HG02588 (cell line): ENCODE results near the gene SERPINE2.

Experiments
- ATAC-seq: cut with Tn5 transposase; IDR thresholded peaks from one replicate; pipeline ENCODE4 v1.9.1; 2021; ENCODE audit warnings: mild to moderate bottlenecking, moderate library complexity; ENCODE audit not compliant: unreplicated experiment

SERPINE2 gene, protein sequence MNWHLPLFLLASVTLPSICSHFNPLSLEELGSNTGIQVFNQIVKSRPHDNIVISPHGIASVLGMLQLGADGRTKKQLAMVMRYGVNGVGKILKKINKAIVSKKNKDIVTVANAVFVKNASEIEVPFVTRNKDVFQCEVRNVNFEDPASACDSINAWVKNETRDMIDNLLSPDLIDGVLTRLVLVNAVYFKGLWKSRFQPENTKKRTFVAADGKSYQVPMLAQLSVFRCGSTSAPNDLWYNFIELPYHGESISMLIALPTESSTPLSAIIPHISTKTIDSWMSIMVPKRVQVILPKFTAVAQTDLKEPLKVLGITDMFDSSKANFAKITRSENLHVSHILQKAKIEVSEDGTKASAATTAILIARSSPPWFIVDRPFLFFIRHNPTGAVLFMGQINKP

DNA sequence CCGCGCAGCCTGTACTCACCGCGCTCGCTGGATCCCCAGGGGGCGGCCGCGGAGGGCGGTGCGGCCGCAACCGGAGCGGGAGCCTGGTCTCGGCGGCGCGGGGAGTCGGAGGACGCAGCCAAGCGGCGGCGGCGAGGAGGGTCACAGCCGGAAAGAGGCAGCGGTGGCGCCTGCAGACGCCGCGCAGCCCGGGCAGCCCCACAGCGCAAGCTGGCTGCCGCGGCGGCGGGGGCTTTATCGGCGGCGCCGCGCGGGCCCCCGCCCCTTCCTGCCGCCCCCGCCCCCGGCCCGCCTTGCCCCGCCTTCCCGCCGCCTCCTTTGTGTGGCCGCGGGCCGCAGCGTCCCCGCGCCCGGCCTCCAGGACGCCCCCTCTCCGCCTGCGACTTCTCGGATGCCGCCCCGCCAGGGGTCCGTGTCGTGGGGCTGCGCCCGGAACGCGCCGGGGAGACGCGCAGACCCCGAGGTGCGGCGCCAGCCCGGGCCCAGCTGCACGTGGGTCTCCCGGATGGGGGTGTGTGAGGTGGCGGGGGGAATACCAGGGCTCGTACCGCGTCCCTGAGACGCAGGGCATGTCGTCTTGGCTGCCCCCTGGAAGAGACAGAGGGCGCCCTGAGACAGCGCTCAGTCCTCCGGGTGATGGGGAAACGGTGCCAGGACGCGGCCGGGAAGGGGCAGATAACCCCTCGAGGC lies at the start of gene SERPINE2:
Gene SERPINE2, minus strand, starts transcription at position 207 of the 690 bp plus-strand sequence. CDS start 37,386 bp downstream, outside the sequence.
- ATAC-seq = peak; percentile 47

DNA sequence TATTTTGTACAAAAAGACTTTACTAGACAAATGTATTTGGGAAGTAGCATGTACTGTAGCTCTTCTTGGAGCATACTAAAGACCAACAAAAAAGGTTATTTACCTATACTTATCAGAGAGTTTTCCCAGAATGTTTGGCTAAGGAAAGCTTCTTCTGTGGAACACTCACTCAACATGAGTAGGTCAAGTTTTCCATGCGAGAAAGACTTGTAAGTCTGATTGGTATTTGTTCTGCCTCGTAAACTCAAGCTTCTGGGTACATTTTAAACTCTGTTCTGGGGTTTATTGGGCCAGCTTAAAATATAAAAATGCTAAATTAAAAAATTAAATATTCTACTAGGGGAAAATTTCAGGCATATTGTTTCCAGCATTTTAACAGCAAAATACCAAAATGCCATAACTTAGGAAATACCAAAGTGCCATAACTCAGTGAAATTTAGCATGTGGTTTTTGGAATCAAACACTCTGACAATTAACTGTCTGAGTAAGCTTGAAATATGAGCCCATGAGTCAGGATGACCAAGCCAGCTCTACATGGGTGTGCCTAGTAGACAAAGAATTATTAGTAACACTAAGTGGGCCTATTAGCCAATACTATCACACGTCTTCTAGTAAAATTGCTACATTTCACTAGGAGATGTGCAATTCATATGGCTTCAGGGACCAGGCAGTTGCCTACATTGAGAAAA lies 47.3 kb upstream of the SERPINE2 start:
- no peak for ATAC-seq

DNA sequence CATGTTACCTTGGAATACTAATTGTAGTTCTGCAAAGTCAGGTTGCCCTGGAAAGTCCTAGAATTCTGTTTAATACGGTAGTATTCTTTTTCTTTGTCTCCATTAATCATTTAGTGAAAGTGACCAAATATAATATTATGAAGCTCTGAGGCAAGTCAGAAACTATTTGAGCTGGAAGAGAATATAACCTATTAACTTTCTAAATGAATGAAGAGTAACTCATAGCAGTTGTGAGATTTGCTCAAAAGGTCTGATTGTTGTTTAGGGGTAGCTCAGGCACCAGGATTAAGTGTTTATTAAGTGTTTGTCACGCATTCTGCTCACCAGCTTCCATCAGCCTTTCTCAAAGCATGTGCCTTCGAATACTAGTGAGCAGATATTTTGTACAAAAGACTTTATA lies 46.7 kb upstream of the SERPINE2 start:
- no peak for ATAC-seq

DNA sequence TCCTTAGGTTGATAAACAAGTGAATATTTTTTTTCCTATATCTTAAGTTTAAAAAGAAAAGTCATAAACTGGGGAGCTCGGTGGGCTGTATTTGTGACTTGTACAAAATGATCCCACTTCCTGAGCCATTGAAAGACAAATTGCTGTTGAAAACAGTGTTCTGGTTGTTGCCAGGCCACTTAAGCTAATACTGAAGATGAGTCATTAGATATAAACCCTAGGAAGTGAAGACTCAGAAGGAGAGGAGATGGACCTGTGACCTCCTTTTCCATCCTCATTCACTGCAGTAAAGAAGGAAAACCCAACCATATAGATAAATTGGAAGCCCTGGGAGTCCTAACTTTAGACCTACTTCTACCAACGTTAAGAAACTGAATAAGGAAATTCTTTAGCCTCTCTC lies 46.2 kb upstream of the SERPINE2 start:
- no peak for ATAC-seq

DNA sequence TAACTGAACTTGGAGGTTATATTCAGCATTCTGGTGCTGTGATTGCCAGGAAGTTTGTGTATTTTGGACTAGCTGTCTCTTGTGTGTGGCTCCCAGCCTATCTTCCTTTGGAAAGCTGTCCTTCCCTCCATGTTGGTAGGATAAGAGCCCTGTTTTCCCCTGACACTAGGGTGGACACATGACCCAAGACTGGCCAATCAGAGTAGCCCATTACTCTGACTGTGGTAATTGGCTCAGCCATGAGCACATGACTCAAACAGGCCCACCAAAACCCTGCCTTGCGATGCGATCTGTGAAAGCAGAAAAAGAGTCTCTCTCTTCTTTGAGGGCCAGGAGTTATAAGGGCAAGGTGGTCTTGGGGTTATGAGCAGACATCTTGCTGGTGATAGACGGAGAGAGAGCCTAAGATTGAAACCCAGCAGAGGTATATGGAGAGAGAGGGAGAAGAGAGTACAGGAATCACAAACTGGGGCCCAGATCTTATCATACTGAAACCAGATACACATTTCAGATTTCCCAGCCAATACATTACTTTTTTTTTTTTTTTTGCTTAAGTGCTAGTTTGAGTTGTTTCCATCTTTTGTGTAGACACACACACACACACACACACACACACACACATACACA lies 45.3 kb upstream of the SERPINE2 start:
- ATAC-seq = no peak

DNA sequence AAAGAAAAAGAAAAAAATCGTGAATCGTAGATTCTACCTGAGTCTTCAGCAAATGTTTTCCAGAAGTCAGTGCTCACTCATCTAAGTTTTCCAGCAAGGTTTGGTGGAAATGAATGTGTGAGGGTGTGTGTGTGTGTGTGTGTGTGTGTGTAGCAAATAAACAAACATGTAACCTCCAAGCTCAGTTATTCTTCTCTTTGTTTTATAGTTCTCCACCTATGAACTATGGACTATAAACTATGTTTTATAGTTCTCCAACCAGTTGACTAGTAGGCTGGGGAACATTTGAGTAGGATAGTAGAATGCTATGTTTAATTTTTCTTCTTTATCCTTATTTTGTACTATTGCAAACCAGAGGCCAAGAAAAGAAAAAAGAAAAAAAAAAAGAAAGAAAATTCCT lies 44.6 kb upstream of the SERPINE2 start:
- no peak for ATAC-seq

DNA sequence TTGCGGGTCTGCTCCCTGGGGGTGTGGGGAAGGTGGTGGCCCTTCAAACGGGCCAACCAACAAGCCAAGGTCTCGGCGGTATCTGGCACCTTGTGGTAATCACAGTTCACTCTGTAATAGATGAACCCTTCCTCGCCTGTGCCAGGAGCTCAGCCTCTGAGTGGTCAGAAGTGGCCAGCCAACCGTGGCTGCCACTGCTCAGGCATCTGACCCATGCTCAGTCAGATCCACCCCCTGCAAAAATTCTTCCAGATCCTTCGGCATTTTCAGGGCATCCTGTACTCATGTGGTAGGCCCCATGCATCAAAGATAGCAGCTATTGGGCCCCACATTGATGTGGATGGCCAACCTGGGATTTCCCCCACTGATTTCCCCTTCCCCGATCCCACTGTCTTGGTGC lies 39.6 kb upstream of the SERPINE2 start:
- ATAC-seq = no peak

DNA sequence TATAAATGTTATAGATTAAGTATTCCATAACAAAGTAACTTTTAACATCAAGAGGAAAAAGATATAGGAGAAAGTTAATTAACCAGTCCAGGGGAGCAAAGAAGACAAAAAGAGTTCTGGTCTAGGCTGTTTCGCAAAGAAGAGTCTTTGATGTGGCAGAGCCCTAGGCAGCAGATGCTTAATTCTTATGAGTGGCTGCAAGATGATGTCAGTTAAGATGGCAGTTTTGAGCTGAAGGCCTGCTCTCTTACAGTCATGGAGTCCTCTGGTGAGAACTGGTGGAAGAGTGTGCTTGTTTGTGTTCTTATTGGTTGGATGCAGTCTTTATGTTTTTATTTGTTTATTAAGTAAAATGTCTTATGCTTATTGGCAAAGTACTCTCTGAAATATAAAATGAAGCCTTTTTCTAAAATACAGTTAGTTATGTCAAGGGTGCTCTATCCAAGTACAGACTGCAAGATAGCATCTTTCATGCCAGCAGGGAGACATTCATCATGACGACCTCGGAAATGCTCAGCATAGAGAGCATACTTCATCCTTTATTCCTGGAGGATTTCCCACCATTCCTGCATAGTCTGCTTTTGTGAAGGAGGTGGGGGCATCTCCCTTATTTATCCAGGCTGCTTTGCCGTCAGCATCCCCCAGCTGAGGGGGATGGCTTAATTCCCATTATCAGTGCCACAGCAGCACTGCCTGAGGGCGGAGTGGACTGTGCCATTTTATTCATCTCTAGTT lies 38.9 kb upstream of the SERPINE2 start:
- no peak for ATAC-seq

DNA sequence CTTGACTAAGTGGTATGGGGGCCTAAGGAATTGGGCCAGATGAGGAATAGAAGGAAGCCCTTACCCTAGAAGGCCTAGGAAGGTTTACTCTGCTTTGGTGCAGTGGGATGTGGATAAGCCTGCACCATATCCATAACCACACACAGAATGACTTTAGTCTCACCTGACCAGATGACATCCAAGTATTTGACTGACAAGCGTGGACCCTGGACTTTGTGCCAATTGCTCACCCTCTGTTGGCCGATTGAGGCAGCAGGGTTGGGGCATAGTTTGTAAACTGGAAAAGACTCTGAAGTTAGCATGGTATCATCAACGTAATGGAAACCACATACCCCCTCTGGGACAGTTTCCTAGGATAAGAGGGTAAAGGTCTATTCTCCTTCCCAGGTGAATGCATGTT lies 36.5 kb upstream of the SERPINE2 start:
- no peak for ATAC-seq

DNA sequence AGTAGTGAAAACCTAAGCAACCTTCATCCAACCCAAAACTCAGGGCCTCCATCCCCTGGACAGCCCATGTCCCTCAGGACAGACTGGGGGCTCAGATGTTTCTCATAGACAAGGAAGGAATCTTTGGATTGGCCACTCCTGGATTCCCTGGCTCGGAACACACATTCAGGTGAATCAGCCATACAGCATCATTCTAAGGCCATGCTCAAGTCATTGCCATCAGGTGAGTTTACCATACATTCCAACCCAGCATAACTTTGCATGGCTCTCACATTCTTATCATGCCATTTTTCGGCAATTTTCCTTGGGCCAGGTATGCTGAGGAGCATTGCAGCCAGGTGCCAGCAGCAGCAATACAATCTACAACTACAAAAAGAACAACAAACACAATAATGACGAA lies 34.6 kb upstream of the SERPINE2 start:
- ATAC-seq = no peak

DNA sequence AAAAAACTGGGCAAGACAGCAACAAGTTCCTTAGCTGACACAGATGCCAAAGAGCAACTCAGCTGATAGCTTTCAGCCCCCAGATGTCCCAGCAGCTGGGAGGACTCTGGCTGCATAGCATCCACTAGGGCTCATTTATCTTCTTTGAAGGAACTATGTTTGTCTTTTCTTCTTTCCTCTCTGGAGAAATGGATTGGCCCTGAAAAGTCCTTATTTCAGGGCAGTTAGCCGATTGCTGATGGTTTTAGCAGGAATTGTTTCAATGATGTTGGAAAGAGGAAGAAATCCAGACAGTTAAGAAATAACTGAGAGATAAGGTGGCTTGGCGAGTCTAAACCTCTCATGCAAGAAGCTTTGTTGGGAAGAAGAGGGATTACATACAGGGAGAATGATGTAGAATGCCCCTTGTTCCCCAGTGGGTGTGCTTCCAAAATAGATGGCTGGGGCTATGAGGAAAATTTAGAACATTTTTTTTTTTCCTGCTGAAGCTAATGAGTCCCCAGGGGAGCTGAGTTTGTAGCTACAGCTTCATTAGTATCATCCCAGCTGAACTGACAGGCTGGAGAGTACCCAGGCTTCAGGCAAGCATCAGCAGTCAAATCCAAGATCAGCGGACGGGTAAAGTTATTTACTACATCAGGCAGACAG lies 33.6 kb upstream of the SERPINE2 start:
- no peak for ATAC-seq

DNA sequence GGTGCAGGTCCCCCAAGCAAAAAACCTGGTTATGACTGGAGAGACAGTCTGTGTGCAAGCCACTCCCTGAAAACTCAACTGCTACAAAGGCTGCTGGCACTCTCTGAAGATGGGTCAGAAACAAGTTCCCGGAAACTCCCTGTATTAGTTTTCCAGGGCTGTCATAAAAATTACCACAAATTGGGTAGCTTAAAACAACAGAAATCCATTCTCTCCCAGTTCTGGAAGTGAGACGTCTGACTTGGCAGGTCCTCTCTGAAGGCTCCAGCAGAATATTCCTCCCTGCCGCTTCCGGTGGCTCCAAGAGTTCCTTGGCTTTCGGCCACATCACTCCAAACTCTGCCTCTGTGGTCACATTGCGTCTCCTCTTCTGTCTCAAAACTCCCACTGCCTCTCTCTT lies 30.1 kb upstream of the SERPINE2 start:
- no peak for ATAC-seq

DNA sequence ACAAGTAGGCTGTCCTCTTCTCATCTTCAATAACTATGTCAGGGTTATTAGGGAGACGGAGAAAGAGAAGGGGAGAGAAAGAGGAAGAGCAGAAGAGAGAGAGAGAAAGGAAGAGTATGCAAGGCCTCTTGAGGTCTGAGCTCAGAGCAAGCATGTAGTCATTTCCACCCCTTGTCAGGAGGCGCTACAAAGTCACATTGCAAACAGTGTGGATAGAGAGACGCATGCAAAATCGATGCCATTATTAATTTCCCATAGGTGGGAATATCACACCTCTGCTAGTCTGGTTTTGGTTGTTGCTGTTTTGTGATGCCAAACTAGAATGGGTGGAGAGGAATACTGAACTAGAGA lies 24.2 kb upstream of the SERPINE2 start:
- ATAC-seq = no peak

DNA sequence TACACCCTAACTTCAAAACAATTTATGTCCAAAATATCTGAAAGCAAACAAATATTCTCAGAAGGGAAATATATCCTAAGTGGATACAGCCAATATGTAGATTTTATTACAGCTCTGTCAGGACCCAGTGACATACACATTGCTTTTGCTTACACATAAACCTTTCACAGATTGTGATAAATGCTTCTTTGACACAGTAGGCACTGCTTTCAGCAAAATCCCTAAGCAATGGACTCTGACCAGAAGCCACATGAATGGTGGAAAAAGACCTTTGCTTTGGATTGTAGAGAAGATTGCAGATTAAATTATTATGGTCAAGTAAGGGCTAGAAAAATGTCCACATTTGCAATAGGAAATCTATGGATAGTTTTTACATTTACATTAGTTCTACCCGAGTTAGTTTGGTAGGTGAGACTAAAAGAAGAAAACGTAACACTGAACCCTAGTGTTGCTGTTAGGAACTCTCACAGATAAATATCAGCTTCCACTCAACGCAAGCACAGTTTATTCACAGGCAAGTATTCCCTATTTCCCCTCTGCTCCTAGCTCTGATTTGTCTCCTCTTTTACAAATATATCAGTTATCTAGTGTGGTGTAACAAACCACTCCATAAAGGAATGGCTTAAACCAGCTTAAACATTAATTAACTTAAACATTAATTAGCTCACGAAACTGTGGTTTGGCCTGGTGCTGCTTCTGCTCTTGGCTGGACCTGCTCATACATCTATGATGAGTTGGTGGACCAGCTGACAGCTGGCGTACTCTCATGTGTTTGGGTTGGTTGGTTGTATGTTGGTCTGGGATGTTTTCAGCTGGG lies 23.6 kb upstream of the SERPINE2 start:
- ATAC-seq = no peak

DNA sequence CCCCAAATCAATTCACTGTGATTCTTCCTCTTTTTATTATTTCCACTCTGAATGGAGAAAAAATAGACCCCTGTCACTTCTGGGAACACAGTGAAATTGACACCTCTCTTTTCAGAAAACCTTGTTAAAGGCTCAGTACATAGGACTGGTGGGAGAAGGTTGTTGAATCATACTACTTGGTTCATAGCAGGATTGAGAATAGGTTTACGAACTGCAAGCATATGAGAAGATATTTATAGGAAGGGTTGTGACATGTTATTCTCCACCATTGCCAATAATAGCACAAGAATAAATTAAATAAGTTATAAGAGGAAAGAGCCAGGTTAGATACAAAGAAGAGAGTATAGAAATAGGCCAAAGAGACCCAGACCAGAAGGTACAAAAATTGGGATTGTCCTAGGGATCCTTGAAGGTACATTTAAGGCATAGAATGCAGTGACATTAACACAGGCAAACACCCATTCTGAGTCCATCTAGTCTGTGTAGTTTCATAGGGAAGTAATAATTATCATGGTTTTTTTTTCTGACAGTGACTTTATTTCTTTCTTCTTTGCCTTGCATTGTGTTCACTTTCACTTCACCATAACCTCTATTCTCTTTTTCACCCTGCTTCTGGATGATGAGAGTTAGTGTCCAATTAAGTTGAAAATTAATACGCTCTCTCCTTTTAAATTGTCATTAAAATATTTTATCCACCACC lies 21.8 kb upstream of the SERPINE2 start:
- ATAC-seq = no peak

DNA sequence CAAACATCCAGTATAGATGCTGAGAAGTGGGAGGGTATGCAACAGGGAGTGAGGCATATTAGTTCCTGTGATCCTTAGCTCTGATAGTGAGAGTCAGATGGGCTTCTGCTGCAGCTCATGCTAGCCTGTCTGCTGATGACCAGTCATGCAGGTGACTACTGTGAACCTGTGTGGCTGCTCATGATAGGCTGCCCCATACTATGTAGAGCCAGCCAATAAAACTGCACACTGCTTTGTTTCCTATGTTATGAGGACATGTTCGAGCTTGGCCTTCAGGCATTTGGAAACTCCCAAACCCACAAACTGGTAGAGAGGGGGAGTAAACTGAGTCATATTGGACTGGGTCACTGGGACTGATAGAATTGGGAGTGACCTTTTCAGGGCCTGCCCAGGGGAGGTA lies 20.1 kb upstream of the SERPINE2 start:
- no peak for ATAC-seq

DNA sequence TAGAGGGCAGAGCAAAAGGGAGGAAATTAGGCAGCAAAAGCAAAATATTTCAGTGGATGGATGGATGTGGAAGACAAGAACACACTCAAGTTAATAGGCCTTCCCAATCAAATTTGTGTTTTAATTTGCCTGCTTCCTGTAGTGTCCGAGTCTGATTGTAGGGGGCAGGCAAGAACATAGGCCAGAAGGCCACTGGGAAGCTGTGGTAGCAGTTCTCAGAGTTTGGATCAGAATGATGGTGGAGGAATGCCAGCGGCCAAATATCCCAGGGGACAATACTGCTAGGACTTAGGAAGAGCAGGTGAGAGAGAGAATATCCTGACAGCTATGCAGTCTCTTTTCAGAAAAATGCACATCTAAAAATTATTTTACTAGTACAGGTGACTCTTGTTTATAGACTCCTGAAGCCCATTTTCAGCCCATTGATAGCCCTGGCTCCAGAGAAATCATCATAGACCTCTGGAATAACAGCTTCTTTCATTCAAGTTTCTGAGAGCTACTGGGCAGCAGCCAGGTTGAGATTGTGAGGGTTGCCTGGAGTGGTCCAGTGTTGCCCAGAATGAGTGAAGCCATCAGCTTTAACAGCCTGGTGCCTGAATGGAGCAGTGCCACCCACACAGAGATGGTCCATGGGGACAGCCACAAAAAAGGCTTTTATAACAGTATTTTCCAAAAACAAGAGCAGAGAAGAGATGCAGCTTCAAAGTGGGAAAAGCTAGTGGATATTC lies 19.1 kb upstream of the SERPINE2 start:
- no peak for ATAC-seq

DNA sequence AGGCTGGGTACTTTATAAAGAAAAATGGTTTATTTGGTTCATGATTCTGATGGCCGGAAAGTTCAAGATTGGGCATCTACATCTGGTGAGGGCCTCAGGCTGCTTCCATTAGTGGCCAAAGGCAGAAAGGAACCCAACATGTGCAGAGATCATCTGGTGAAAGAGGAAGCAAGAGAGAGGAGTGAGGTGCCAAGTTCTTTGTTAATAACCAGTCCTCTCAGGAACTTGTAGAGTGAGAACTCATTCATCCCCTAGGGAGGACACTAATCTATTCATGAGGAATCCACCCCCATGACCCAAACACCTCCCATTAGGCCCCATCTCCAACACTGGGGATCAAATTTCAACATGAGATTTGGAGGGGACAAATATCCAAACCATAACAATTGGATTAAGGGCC lies 17.8 kb upstream of the SERPINE2 start:
- no peak for ATAC-seq
